GM20000 (cell line): ENCODE data around the gene EYA2.

Experiments used
- DNase-seq: peaks from one replicate; pipeline ENCODE4 v3.0.0; 2012; ENCODE audit warnings: low spot score
- TF ChIP-seq, protein P1 (sequence below): IDR thresholded peaks from 2 replicates; pipeline ENCODE4 v1.5.1; 2012; ENCODE audit warnings: mild to moderate bottlenecking, control low read depth; ENCODE audit errors: extremely low read depth, missing control alignments

EYA2 gene

DNA sequence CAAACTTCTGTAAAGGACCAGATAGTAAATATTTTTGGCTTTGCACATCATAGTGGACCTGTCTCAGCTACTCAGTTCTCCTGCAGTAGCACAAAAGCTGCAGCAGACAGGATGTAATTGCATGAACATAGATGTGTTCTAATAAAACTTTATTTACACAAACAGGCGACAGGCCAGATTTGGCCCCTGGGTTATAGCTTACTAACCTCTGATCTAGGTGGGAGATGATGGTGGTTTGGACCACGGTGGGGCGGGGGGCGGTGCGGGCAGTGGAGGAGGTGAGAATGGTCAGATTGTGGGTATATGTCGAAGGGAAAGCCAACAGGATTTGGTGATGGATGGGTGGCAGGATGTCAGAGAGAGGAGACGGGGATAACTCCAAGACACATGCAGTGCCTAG, 265.6 kb downstream of the EYA2 start:
- DNase-seq = no peak
- TF ChIP-seq, protein P1, sequence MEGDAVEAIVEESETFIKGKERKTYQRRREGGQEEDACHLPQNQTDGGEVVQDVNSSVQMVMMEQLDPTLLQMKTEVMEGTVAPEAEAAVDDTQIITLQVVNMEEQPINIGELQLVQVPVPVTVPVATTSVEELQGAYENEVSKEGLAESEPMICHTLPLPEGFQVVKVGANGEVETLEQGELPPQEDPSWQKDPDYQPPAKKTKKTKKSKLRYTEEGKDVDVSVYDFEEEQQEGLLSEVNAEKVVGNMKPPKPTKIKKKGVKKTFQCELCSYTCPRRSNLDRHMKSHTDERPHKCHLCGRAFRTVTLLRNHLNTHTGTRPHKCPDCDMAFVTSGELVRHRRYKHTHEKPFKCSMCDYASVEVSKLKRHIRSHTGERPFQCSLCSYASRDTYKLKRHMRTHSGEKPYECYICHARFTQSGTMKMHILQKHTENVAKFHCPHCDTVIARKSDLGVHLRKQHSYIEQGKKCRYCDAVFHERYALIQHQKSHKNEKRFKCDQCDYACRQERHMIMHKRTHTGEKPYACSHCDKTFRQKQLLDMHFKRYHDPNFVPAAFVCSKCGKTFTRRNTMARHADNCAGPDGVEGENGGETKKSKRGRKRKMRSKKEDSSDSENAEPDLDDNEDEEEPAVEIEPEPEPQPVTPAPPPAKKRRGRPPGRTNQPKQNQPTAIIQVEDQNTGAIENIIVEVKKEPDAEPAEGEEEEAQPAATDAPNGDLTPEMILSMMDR = no peak

DNA sequence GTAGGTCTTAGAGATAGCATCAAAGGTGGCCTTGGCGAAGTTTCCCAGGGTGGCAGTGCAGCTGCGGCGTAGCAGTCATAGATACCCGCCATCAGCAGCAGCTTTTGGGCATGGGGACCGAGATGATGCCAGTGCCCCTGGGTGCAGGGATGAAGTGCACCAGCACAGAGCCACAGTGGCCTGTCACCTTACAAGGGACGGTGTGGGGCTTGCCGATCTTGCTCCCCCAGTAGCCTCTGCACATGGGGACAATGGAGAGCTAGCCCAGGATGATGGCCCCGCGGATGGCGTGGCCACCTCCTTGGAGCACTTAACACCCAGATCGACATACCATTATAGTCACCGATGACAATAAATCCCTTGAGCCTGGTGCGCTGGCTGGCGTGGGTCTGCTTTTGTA, 266.3 kb downstream of the EYA2 start:
- no peak for DNase-seq
- TF ChIP-seq, protein P1 = no peak

DNA sequence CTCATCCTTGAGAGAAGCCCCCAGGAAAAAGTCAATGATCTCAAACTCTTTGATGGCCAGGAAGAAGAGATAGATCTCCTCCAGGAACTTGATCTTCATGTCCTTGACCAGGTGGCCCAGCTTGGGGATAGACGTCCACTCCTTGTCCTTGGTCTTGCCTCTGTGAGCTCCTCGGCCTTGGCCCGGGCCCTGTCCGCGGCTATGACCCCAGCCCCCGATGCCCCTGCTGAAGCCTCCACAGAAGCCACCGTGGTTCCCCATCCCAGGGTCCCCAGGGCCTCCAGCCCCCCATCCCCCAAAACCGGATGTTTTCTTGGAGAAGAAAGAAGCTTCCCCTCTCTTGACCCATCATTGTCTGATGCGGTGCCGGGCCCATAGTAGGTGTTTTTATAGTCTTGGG, 266.8 kb downstream of the EYA2 start:
- TF ChIP-seq, protein P1 = no peak
- no peak for DNase-seq

DNA sequence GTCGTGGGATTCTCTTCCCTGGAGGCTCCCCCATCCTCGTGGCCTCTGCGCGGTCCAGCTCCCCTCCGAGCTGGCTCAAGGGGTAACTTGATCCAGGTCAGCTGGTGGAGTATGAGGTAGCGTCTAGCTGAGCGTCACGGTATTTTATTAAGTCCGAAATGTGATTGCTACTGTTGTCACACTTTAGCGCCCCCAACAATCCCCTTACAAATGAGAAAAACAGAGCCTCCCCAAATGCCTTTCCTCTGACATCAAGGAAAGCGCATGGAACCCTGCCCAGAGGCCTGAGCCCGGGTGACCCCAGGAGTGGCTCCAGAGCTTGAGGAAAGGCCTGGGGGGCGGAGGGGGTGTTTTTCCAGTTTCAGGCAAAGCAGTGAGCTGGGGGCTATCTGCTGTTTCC, 269.5 kb downstream of the EYA2 start:
- TF ChIP-seq, protein P1 = no peak

DNA sequence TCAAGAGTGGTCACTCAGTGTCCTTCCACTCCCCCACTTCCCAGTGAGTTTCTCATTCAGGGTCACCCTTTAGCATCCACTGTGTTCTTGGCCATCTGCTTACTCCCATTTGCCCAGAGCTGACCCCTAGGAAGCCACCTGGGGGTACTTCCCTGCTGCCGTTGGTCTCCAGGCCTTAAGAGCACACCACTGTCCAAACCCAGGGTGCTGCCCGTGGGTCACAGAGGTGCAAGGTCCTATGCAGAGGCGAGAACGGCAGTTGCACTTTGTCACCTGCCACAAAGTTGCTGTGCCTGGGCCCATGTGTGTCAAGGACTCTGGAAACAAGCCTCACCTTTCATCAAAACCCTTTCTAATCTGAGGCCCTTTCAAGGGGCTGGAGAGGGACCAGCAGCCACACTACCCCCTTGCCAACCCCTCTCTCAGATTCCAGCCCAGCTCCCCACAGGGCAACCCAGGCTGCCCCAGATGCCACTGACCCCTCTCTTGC, 270.8 kb downstream of the EYA2 start:
- DNase-seq = no peak
- TF ChIP-seq, protein P1 = no peak

More for the DNA sequence above, 269.5 kb downstream of the EYA2 start:
- DNase-seq = no peak

DNA sequence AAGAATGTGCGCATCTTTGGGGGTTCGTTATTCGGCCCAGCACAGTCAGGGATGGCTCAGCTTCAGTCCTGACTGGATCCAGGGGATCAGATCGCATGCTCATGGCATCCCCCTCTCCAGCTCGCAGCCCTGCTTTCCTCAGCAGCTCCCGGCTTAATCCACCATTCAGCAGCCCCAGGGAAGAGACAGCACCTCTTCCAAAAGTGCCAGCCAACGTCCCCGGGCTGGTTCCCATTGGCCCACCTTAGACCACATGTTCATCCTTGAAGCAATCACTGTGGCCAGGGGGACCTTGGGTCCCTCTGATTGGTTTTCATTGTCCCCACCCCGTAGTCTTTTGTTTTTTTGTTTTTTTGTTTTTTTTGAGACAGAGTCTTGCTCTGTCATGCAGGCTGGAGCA, 273.2 kb downstream of the EYA2 start:
- no peak for DNase-seq
- TF ChIP-seq, protein P1 = no peak

DNA sequence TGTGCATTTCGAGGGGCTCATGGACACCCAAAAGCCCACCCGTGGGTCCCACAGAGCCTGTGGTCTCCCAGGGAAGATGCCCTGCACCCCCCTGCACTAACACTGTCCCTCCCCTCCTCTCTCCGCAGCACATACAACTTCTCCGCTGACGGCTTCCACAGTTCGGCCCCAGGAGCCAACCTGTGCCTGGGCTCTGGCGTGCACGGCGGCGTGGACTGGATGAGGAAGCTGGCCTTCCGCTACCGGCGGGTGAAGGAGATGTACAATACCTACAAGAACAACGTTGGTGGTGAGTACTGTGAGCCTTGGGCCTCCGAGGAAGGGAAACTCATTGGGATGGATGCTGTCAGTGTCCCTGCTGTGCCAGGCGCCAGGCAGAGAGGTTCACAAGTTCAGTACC, 277.9 kb downstream of the EYA2 start:
- DNase-seq = no peak
- TF ChIP-seq, protein P1 = no peak
